Measurements from ENCODE around the gene GSTT2B.
"Not testable (repeated sequence)": the region's sequence is repeated elsewhere in the genome, so short reads cannot be mapped to it uniquely, and the experiment has no call there.

DNA sequence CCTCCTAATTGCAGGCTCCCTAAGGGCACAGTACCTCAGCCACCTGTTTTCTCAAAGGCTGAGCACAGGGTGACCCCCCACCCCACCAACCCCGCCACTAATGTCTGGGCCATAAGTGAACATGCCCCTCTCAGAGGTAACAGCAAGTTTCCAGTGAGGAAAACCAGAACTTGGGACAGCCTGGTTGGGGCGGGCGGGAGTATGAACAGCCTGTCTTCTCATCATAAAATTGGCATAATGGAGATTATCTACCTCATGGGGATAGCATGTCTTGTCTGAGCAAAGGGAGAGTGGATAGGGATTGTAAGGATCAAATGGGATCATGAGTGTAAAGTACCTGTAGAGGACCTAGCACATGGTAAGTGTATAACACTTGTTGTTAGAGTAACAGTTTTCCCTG lies 10.9 kb upstream of the GSTT2B start:
- TF ChIP-seq, protein P1, sequence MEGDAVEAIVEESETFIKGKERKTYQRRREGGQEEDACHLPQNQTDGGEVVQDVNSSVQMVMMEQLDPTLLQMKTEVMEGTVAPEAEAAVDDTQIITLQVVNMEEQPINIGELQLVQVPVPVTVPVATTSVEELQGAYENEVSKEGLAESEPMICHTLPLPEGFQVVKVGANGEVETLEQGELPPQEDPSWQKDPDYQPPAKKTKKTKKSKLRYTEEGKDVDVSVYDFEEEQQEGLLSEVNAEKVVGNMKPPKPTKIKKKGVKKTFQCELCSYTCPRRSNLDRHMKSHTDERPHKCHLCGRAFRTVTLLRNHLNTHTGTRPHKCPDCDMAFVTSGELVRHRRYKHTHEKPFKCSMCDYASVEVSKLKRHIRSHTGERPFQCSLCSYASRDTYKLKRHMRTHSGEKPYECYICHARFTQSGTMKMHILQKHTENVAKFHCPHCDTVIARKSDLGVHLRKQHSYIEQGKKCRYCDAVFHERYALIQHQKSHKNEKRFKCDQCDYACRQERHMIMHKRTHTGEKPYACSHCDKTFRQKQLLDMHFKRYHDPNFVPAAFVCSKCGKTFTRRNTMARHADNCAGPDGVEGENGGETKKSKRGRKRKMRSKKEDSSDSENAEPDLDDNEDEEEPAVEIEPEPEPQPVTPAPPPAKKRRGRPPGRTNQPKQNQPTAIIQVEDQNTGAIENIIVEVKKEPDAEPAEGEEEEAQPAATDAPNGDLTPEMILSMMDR (IDR thresholded peaks at IDR 0.05; ENCODE audit: extremely low read depth in 1 of 2, insufficient read depth in 1 of 2, low read depth in 1 of 2, low read length in 2 of 2) = not testable (repeated sequence)
- TF ChIP-seq POLR2AphosphoS5 (IDR thresholded peaks at IDR 0.05; ENCODE audit: insufficient read depth, low read depth, low read length); POLR2A (IDR thresholded peaks at IDR 0.05; ENCODE audit: low read depth, low read length): not testable (repeated sequence)
